WTC11 (cell line): ENCODE data around the gene NCAPG. TPM values are rescaled to one million over a fixed set of nuclear protein-coding genes. Genes with fewer than 3 reads are reported as not detected.

Experiments used
- ATAC-seq: fragments of 200-7000 bp; cut with Tn5 transposase; 2 replicates; pipeline ENCODE4 v1.10.0; 2021; ENCODE audit warnings: mild to moderate bottlenecking, moderate library complexity
- CTCF ChIA-PET: fragments of 300-600 bp; sonication (Branson Sonifier 250); formaldehyde crosslinking; loops from one replicate; lab custom pipeline; 2021; ENCODE audit warnings: antibody characterized with exemption; lab: Charles Lee
- POLR2A ChIA-PET: fragments of 350-600 bp; sonication (Branson Sonifier 250); formaldehyde crosslinking; loops from one replicate; lab custom pipeline; 2021; ENCODE audit warnings: antibody characterized with exemption; lab: Charles Lee
- DNase-seq: peaks from one replicate; pipeline ENCODE4 v3.0.0; 2021; ENCODE audit warnings: low spot score
- H3K27ac Mint-ChIP-seq: 2 replicates; pipeline ENCODE4 v1.8.0; 2021; ENCODE audit warnings: mixed read lengths
- H3K27me3 Mint-ChIP-seq: 2 replicates; pipeline ENCODE4 v1.8.0; 2021; ENCODE audit warnings: low read depth, mild to moderate bottlenecking, moderate library complexity, mixed read lengths
- H3K36me3 Mint-ChIP-seq: 2 replicates; pipeline ENCODE4 v1.8.0; 2021; ENCODE audit warnings: mixed read lengths
- H3K4me1 Mint-ChIP-seq: 2 replicates; pipeline ENCODE4 v1.8.0; 2022; ENCODE audit warnings: mixed read lengths
- H3K4me3 Mint-ChIP-seq: 2 replicates; pipeline ENCODE4 v1.8.0; 2021; ENCODE audit warnings: mild to moderate bottlenecking, moderate library complexity, mixed read lengths
- H3K9me3 Mint-ChIP-seq: 2 replicates; pipeline ENCODE4 v1.8.0; 2021; ENCODE audit warnings: mixed read lengths
- E2F1 ChIP-seq: sonication (generic); formaldehyde crosslinking; IDR thresholded peaks from 2 replicates; pipeline ENCODE4 v1.8.0; 2022; ENCODE audit warnings: mild to moderate bottlenecking, missing genetic modification reagents
- E2F5 ChIP-seq: sonication (generic); formaldehyde crosslinking; IDR thresholded peaks from 2 replicates; pipeline ENCODE4 v1.8.1; 2022; ENCODE audit warnings: mild to moderate bottlenecking, moderate library complexity, missing genetic modification reagents
- ERG ChIP-seq: fragments of 250-450 bp; sonication (Bioruptor Pico); IDR thresholded peaks from 2 replicates; pipeline ENCODE4 v1.8.0; 2021; ENCODE audit warnings: mild to moderate bottlenecking
- HMGA2 ChIP-seq: fragments of 250-450 bp; sonication (Bioruptor Pico); IDR thresholded peaks from 2 replicates; pipeline ENCODE4 v1.4.0; 2021; ENCODE audit warnings: mild to moderate bottlenecking, moderate library complexity
- PRDM15 ChIP-seq: sonication (generic); formaldehyde crosslinking; IDR thresholded peaks from 2 replicates; pipeline ENCODE4 v1.8.0; 2022; ENCODE audit warnings: missing genetic modification reagents
- TEAD4 ChIP-seq: sonication (generic); formaldehyde crosslinking; IDR thresholded peaks from 2 replicates; pipeline ENCODE4 v1.8.0; 2022; ENCODE audit warnings: mild to moderate bottlenecking, missing genetic modification reagents
- ZBTB43 ChIP-seq: sonication (generic); formaldehyde crosslinking; IDR thresholded peaks from 2 replicates; pipeline ENCODE4 v1.8.1; 2023; ENCODE audit warnings: mild to moderate bottlenecking, missing genetic modification reagents
- ZNF423 ChIP-seq: fragments of 250-450 bp; sonication (Bioruptor Pico); IDR thresholded peaks from 2 replicates; pipeline ENCODE4 v2.1.2; 2022; ENCODE audit warnings: mild to moderate bottlenecking, moderate library complexity
- total RNA-seq: library from RNA; stranded (reverse); gene quantifications from 3 replicates; pipeline ENCODE4 v1.2.3, GENCODE V29; 2021

The NCAPG gene
- total RNA-seq, 1 experiment from 2014 or later = 61.9 TPM

GRCh38 chr4:17797808-17798207 lies 13.0 kb upstream of the NCAPG start:
- H3K9me3 Mint-ChIP-seq = no peaks in the 10 kb centered on the region

More at GRCh38 chr4:17797808-17798207, 13.0 kb upstream of the NCAPG start:
- POLR2A ChIA-PET = no interaction called here
- TF ChIP-seq E2F1 (CRISPR knock-in tag) (no peak), HMGA2 (no peak), ZBTB43 (CRISPR knock-in tag) (no peak), ERG (CRISPR knock-in tag) (no peak), ZNF423 (CRISPR knock-in tag) (no peak), E2F5 (CRISPR knock-in tag) (no peak), PRDM15 (CRISPR knock-in tag) (no peak), TEAD4 (CRISPR knock-in tag) (no peak)
- TF ChIP-seq, all 79 proteins: peak for 0
- Mint-ChIP-seq H3K27me3 (no peaks in the 10 kb centered on the region), H3K36me3 (peaks cover 30% of the 10 kb centered on the region), H3K4me3 (no peak overlapping the region), H3K4me1 (no peaks in the 10 kb centered on the region), H3K27ac (no peak overlapping the region)
- DNase-seq = no peak
- no peak for ATAC-seq
- CTCF ChIA-PET = interaction anchor here (0.5 kb wide), 1 partner anchor 109 kb away, joined by 6 read pairs; no protein-coding TSS in a partner anchor
